Stimulated activated CD4-positive, alpha-beta T cell treated with anti-CD3 and anti-CD28 coated beads, Interleukin-15, amount 100 ng/mL, for 48 hours (primary cell): ENCODE results near the gene IRF9.
A peak's percentile ranks its signal among the peaks of the same experiment; 100 is the strongest.

Experiments used
- DNase-seq, 2 donors: peaks; one replicate each; pipeline ENCODE4 v3.0.0-alpha.2; 2020; ENCODE audit warnings: low read depth in 2 of 2

IRF9 gene

DNA sequence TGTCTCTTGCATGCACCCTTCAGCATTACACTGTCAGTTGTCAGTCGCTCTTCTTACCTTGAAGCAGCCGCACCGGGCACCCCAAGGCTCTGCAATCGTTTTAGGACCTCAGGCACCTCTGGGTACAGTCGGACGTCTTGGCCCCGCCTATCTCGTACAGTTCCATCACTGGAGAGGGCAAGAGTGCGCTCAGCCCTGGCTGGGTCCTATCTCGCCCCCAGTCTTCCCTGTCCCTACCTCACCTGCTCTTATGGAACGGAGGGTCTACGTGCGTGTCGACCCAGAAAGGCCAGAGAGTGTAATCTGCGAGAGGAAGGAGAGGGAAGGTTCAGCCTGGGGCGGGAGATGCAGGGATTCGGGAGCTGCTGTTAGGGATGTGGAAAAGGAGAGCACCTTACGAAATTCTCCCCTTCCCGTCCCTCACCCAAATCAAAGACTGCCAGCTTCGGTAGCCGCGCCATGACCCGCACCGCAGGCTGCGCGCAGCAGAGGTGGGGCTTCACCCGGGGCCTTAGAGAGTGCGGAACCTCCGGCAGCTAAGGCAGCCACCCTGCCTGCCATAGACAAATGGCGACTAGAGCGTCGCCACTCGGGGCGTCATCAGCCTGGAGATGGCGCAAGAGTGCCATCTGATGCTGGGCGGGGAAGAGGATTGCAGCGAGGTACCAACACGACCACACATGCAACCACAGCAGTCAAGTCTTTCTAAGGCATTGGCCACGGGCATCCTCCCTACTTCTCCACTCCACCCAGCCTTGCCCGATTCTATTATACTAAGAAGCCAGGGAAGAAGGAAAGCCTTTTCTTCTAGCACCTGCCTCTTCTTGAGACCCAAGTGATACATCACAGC, 54.7 kb downstream of the IRF9 start, which contains the start of gene MDP1:
Gene MDP1, minus strand, starts transcription at position 572 of the 850 bp plus-strand sequence. Its CDS starts 111 bp downstream, at position 461.
- DNase-seq = peak; percentile 71 to 77
